Spleen (tissue), 11 donors: ENCODE measurements around the gene FXYD3. TPM values are rescaled to one million over a fixed set of nuclear protein-coding genes. Genes with fewer than 3 reads are reported as not detected.
A peak's percentile ranks its signal among the peaks of the same experiment; 100 is the strongest.

Source experiments
- DNase-seq: peaks from one replicate; pipeline ENCODE4 v3.0.0-alpha.2; 2020
- H3K27ac ChIP-seq, 8 donors: fragments of 200-600 bp; sonication (generic) in 7 of 8; 1 replicate in 4 of 8; 2 replicates in 4 of 8; pipeline versions ENCODE4 v1.5.0 to v1.8.0; 2016 to 2021; ENCODE audit warnings: inconsistent platforms in 4 of 8, mild to moderate bottlenecking in 4 of 8, moderate library complexity in 1 of 8
- H3K27me3 ChIP-seq, 7 donors: fragments of 200-600 bp; sonication (generic) in 6 of 7; replicated peaks in 1 of 7; 1 replicate in 4 of 7; 2 replicates in 3 of 7; pipeline versions ENCODE4 v1.5.0 to v1.8.0; 2016 to 2021; ENCODE audit warnings: inconsistent platforms in 3 of 7, mild to moderate bottlenecking in 1 of 7
- H3K36me3 ChIP-seq, 6 donors: fragments of 200-600 bp; sonication (generic) in 5 of 6; 1 replicate in 4 of 6; 2 replicates in 2 of 6; pipeline versions ENCODE4 v1.5.0 to v1.8.0; 2016 to 2021; ENCODE audit warnings: inconsistent platforms in 2 of 6
- H3K4me1 ChIP-seq, 6 donors: fragments of 200-600 bp; sonication (generic) in 5 of 6; 1 replicate in 3 of 6; 2 replicates in 3 of 6; pipeline versions ENCODE4 v1.5.0 to v1.8.0; 2016 to 2021; ENCODE audit warnings: inconsistent platforms in 3 of 6
- H3K4me3 ChIP-seq, 8 donors: fragments of 200-600 bp; sonication (generic) in 7 of 8; 1 replicate in 4 of 8; 2 replicates in 4 of 8; pipeline versions ENCODE4 v1.5.0 to v1.8.0; 2016 to 2021; ENCODE audit warnings: inconsistent platforms in 4 of 8, mild to moderate bottlenecking in 4 of 8, moderate library complexity in 2 of 8
- H3K9me3 ChIP-seq, 8 donors: fragments of 200-600 bp; sonication (generic) in 7 of 8; 1 replicate in 4 of 8; 2 replicates in 4 of 8; pipeline versions ENCODE4 v1.5.0 to v1.8.0; 2016 to 2021; ENCODE audit warnings: inconsistent platforms in 4 of 8
- CTCF ChIP-seq, 11 experiments: fragments of 200-600 bp in 7 of 11; fragments of 450-650 bp in 4 of 11; sonication (generic) in 4 of 11; IDR thresholded peaks in 8 of 11; conservative IDR thresholded peaks in 3 of 11; 1 replicate in 7 of 11; 2 replicates in 4 of 11; pipeline versions ENCODE4 v1.4.0 to v1.8.0; 2016 to 2021; ENCODE audit warnings: antibody characterized with exemption in 11 of 11, inconsistent platforms in 4 of 11, mild to moderate bottlenecking in 1 of 11
- POLR2A ChIP-seq, 3 donors: fragments of 450-650 bp; IDR thresholded peaks; one replicate each; pipeline ENCODE4 v1.5.1; 2017; ENCODE audit warnings: antibody characterized with exemption in 3 of 3, mild to moderate bottlenecking in 1 of 3
- POLR2AphosphoS5 ChIP-seq, 3 donors: sonication (generic); formaldehyde crosslinking; IDR thresholded peaks; one replicate each; pipeline ENCODE4 v1.5.1; 2017; ENCODE audit warnings: antibody characterized with exemption in 3 of 3
- WGBS, 5 donors: extraction: QIAGEN DNeasy Blood & Tissue Kit in 3 of 5; methylation state at CpG; one replicate each; pipeline versions ENCODE4 v1.1.5 to v1.1.7; 2013 to 2018; 5-methylcytosine and 5-hydroxymethylcytosine counted together
- intact Hi-C: fragments of 100-400 bp; cut with DNase I; formaldehyde crosslinking; loops from one replicate; pipeline ENCODE4 v1.15.0; 2023; ENCODE audit warnings: low total_unique reads
- polyA plus RNA-seq, 3 donors: library from polyadenylated mRNA; stranded (reverse); fragments of 200-250 nt; gene quantifications; one replicate each; pipeline ENCODE4 v1.2.1, GENCODE V29; 2013
- total RNA-seq, 7 donors: library from RNA; depleted of rRNA in 3 of 7; stranded (reverse); fragments of >200 nt in 3 of 7; fragmentation: NEBNext Ultra II Directional in 4 of 7; extraction: Animal tissue kit (Norgen Biotek cat#: 25700) in 4 of 7; gene quantifications; one replicate each; pipeline versions ENCODE4 v1.1.0 to v1.2.1, GENCODE V29; 2016 to 2021
- donor health status: healthy with polysubstance abuse.
- donor health status: DM: no; HTN: no; CAD: no; lungs with moderate emphysema.
- donor health status: DM: no; HTN: no; CAD: no.
- donor health status: Bipolar disorder and iron deficiency.
- donor health status: healthy.
- donor health status: DM: no; HTN: no; CAD: no.
- donor health status: DM: yes; HTN: yes; CAD: no.

Gene FXYD3
- total and polyA plus RNA-seq, 10 donors, result 0.33 to 1.5 (median 0.70) TPM; not detected in 7

DNA sequence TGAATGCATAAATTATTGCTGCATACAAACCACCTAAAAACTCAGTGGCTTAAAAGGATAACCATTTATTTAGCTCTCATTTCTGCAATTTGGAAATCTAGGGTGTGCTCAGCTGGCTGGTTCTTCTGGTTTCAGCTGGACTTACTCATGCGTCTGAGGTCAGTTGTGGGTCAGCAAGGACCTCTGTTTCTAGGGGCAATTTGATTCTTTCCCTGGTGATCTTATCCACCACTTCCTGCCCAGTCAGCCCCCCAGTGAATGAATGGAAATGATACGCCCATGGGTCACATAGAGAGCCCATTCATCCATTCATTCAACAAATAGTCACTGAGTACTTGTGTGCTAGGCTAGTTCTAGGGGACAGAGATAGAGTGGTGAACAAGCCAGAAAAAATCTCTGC, 48.8 kb downstream of the FXYD3 start:
- peaks cover 21 to 100% (median 85%) of the 10 kb centered on the region in 6 donors for H3K36me3 ChIP-seq
- peaks cover 0 to 40% (median 24%) of the 10 kb centered on the region in 8 donors for H3K9me3 ChIP-seq
- intact Hi-C loops, result no loop called here

DNA sequence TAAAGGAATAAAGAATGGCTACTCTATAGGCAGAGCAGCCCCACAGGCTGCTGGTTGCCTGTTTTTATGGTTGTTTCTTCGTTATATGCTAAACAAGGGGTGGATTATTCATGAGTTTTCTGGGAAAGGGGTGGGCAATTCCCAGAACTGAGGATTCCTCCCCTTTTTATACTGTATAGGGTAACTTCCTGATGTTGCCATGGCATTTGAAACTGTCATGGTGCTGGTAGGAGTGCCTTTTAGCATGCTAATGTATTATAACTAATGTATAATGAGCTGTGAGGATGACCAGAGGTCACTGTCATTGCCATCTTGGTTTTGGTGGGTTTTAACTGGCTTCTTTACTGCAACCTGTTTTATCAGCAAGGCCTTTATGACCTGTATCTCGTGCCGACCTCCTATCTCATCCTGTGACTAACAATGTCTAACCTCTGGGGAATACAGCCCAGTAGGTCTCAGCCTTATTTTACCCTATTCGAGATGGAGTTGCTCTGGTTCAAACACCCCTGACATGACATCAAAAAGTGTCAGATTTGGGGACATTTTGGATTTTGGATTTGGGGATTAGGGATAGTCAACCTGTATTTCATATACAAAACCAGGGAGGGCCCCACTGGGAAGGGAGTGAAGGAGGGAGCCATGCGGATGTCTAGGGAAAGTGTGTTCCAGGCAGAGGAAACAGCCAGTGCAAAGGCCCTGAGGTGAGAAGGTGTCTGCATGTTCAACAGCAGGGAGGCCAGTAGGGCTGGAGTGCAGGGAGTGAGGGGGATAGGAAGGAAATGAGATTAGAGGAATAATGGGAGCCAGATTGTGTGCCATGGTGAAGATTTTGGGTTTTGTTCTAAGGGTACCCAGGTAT, 49.8 kb downstream of the FXYD3 start:
- peak overlapping the region in 1 of 8 donors; percentile 88 for H3K27ac ChIP-seq
- peaks cover 21 to 100% (median 83%) of the 10 kb centered on the region in 6 donors for H3K36me3 ChIP-seq
- TF ChIP-seq POLR2A (IDR thresholded peaks at IDR 0.05), result no peak
- no peak for TF ChIP-seq CTCF (IDR thresholded peaks at IDR 0.05 in 8 of 11, conservative IDR thresholded peaks at IDR 0.05 in 3 of 11)
- TF ChIP-seq POLR2AphosphoS5 (IDR thresholded peaks at IDR 0.05), result no peak
- WGBS, 5 donors, result 66 to 79% (median 77%) methylated on average over 5 of the region's 5 CpGs
- DNase-seq, result no peak
- intact Hi-C loops, result no loop called here
- no peak overlapping the region for H3K4me3 ChIP-seq
- peaks cover 0 to 26% (median 17%) of the 10 kb centered on the region in 6 donors for H3K4me1 ChIP-seq
- H3K27me3 ChIP-seq, result no peaks in the 10 kb centered on the region
- peaks cover 0 to 40% (median 24%) of the 10 kb centered on the region in 8 donors for H3K9me3 ChIP-seq

More for the DNA sequence above, 48.8 kb downstream of the FXYD3 start:
- WGBS, 5 donors, result 52 to 100% (median 92%) methylated on average over 2 of the region's 2 CpGs
- no peak overlapping the region for H3K4me3 ChIP-seq
- DNase-seq, result no peak
- no peak for TF ChIP-seq POLR2AphosphoS5 (IDR thresholded peaks at IDR 0.05)
- TF ChIP-seq CTCF (IDR thresholded peaks at IDR 0.05 in 8 of 11, conservative IDR thresholded peaks at IDR 0.05 in 3 of 11), result no peak
- no peak for TF ChIP-seq POLR2A (IDR thresholded peaks at IDR 0.05)
- no peaks in the 10 kb centered on the region for H3K27me3 ChIP-seq
- no peak overlapping the region for H3K27ac ChIP-seq
- H3K4me1 ChIP-seq, result peaks cover 0 to 20% (median 15%) of the 10 kb centered on the region in 6 donors

DNA sequence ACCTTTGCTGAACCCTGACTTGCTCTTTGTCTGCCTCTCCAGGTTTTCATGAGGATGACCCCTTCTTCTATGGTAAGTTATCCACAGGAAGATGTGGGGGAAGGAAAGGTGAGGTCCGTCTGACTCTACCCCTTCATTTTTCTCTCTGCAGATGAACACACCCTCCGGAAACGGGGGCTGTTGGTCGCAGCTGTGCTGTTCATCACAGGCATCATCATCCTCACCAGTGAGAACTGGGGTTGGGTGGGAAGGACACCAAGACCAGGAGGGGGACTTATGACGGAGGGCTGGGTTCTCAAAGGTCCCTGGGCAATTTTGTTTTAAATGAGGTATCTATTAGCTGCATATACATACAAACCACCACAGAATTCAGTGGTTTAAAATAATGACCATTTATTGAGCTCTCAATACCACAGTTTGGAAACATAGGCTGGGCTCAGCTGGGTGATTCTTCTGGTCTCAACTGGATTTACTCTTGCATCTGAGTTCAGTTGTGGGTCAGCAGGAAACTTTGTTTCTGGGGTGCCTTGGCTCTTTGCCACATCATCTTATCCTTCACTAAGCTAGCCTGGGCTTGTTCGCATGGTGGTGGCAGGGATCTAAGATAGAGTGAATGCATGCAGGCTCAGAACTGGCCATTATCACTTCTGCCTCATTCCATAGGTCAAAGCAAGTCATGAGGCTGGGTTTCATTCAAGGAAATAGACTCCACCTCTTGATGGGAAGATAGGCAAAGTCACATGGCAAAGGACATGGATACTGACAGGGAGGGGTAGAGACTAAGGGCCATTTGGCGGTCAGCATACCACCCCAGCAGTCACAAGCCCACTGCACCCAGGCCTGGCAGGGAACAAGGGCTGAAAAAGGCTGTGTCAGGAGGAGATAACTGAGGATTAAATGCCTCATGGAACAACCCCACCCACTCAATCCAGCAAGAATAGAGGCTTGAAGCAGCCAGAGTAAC, 50.8 kb downstream of the FXYD3 start:
- H3K36me3 ChIP-seq, result peaks cover 20 to 99% (median 77%) of the 10 kb centered on the region in 6 donors
- WGBS, 5 donors, result 92 to 99% (median 97%) methylated on average over 7 of the region's 7 CpGs

More for the DNA sequence above, 50.8 kb downstream of the FXYD3 start:
- no peak for TF ChIP-seq POLR2A (IDR thresholded peaks at IDR 0.05)
- no peak for TF ChIP-seq POLR2AphosphoS5 (IDR thresholded peaks at IDR 0.05)
- no peak for TF ChIP-seq CTCF (IDR thresholded peaks at IDR 0.05 in 8 of 11, conservative IDR thresholded peaks at IDR 0.05 in 3 of 11)
- DNase-seq, result no peak
- H3K4me1 ChIP-seq, result peaks cover 0 to 35% (median 20%) of the 10 kb centered on the region in 6 donors
- intact Hi-C loops, result no loop called here
- H3K9me3 ChIP-seq, result peaks cover 0 to 40% (median 23%) of the 10 kb centered on the region in 8 donors
- H3K27ac ChIP-seq, result peak overlapping the region in 7 of 8 donors; percentile 37 to 88 (median 57)
- H3K27me3 ChIP-seq, result no peaks in the 10 kb centered on the region
- no peak overlapping the region for H3K4me3 ChIP-seq
